A549 (cell line): ENCODE results near the gene FBXL7. TPM values are rescaled to one million over a fixed set of nuclear protein-coding genes. Genes with fewer than 3 reads are reported as not detected.

Experiments
- ATAC-seq, 2 experiments: fragments of 200-7000 bp in 1 of 2; fragments of >200 bp in 1 of 2; cut with Nextera tagmentation in 1 of 2; cut with Tn5 transposase in 1 of 2; 3 replicates each; pipeline versions ENCODE4 v1.8.0 to v1.9.1; 2018 to 2020; ENCODE audit warnings: mild to moderate bottlenecking in 1 of 2, moderate library complexity in 1 of 2
- CTCF ChIA-PET: fragments of 300-600 bp; sonication (Branson Sonifier 250); formaldehyde crosslinking; extraction: SDS; loops from one replicate; lab custom pipeline; 2021; ENCODE audit warnings: antibody characterized with exemption, inconsistent platforms; lab: Yijun Ruan, JAX
- POLR2A ChIA-PET: fragments of 350-600 bp; formaldehyde crosslinking; extraction: SDS; loops from one replicate; lab custom pipeline; 2021; ENCODE audit warnings: antibody characterized with exemption, inconsistent platforms; lab: Yijun Ruan, JAX
- DNase-seq, 2 experiments: peaks; one replicate each; pipeline versions ENCODE4 v3.0.0 to v3.0.0-alpha.2; 2011 to 2016; ENCODE audit warnings: low read depth in 1 of 2, low spot score in 1 of 2
- FAIRE-seq: peaks from 2 replicates; lab custom pipeline; 2011; peaks lifted over from hg19 to GRCh38; lab: Jason Lieb, UNC
- H3K27ac ChIP-seq, 2 experiments: fragments of >200 bp; sonication (Bioruptor Twin); formaldehyde crosslinking; 3 replicates each; pipeline ENCODE4 v1.5.1; 2016 to 2017
- H3K4me1 ChIP-seq: fragments of >200 bp; sonication (Bioruptor Twin); formaldehyde crosslinking; 3 replicates; pipeline ENCODE4 v1.6.1; 2016
- H3K4me2 ChIP-seq: fragments of >200 bp; sonication (Bioruptor Twin); formaldehyde crosslinking; 3 replicates; pipeline ENCODE4 v1.6.1; 2016
- H3K4me3 ChIP-seq: fragments of >200 bp; sonication (Bioruptor Twin); formaldehyde crosslinking; 3 replicates; pipeline ENCODE4 v1.5.1; 2016
- H3K9me3 ChIP-seq: fragments of >200 bp; sonication (Bioruptor Twin); formaldehyde crosslinking; 3 replicates; pipeline ENCODE4 v1.6.1; 2016
- CEBPB ChIP-seq, 2 experiments: fragments of >200 bp in 1 of 2; sonication (Bioruptor Twin) in 1 of 2; formaldehyde crosslinking in 1 of 2; IDR thresholded peaks; 2 replicates each; pipeline ENCODE4 v1.6.1; 2012 to 2016
- CHD2 ChIP-seq: fragments of 150-350 bp; IDR thresholded peaks from 2 replicates; pipeline ENCODE4 v1.6.1; 2014; ENCODE audit warnings: low read length; ENCODE audit not compliant: partially characterized antibody
- ESRRA ChIP-seq: fragments of 150-350 bp; IDR thresholded peaks from 2 replicates; pipeline ENCODE4 v1.6.1; 2014; ENCODE audit warnings: mild to moderate bottlenecking, low read length, borderline replicate concordance
- HOXB13 ChIP-seq: fragments of 250-450 bp; sonication (Bioruptor Pico); IDR thresholded peaks from 2 replicates; pipeline ENCODE4 v1.5.0; 2020; ENCODE audit warnings: low read depth, mild to moderate bottlenecking, moderate library complexity
- HOXB5 ChIP-seq: fragments of 250-450 bp; sonication (Bioruptor Pico); IDR thresholded peaks from 2 replicates; pipeline ENCODE4 v1.5.0; 2020; ENCODE audit warnings: mild to moderate bottlenecking, moderate library complexity
- KDM1A ChIP-seq: fragments of 200-600 bp; sonication (generic); IDR thresholded peaks from 2 replicates; pipeline ENCODE4 v1.6.1; 2016; ENCODE audit warnings: low read depth, mild to moderate bottlenecking
- MAFK ChIP-seq: fragments of 450-650 bp; IDR thresholded peaks from 2 replicates; pipeline ENCODE4 v1.6.1; 2014; ENCODE audit not compliant: partially characterized antibody
- MAZ ChIP-seq: fragments of 150-350 bp; IDR thresholded peaks from 2 replicates; pipeline ENCODE4 v1.6.1; 2014; ENCODE audit warnings: antibody characterized with exemption, low read depth, low read length, borderline replicate concordance
- NR3C1 ChIP-seq: fragments of >200 bp; sonication (Bioruptor Twin); formaldehyde crosslinking; IDR thresholded peaks from 3 replicates; pipeline ENCODE4 v1.6.1; 2017
- RAD21 ChIP-seq, 2 experiments: fragments of >200 bp in 1 of 2; sonication (Bioruptor Twin) in 1 of 2; formaldehyde crosslinking in 1 of 2; IDR thresholded peaks in 1 of 2; conservative IDR thresholded peaks in 1 of 2; 2 replicates in 1 of 2; 3 replicates in 1 of 2; pipeline ENCODE4 v1.6.1; 2012 to 2018; ENCODE audit warnings: inconsistent platforms in 1 of 2
- RFX5 ChIP-seq: fragments of 450-650 bp; IDR thresholded peaks from 2 replicates; pipeline ENCODE4 v1.7.1; 2014; ENCODE audit warnings: antibody characterized with exemption, mild to moderate bottlenecking, moderate library complexity
- RNF2 ChIP-seq: fragments of 200-600 bp; sonication (generic); IDR thresholded peaks from 2 replicates; pipeline ENCODE4 v1.6.1; 2016; ENCODE audit warnings: low read depth, mild to moderate bottlenecking, antibody characterized with exemption, moderate library complexity, borderline replicate concordance
- ZNF302 ChIP-seq: fragments of 250-450 bp; sonication (Bioruptor Pico); IDR thresholded peaks from 2 replicates; pipeline ENCODE4 v1.9.0; 2021; ENCODE audit warnings: inconsistent platforms, mild to moderate bottlenecking, moderate library complexity
- WGBS: methylation state at CpG from one replicate; pipeline ENCODE4 v1.1.6; 2017; ENCODE audit errors: missing lambda C conversion rate; 5-methylcytosine and 5-hydroxymethylcytosine counted together
- polyA plus RNA-seq, 4 experiments: library from polyadenylated mRNA; depleted of rRNA in 3 of 4; stranded (reverse); fragments of >200 nt; fragmentation: RNase III in 1 of 4; extraction: RNeasy Plus Mini Kit Qiagen cat#74134 plus additional on column Dnase treatment in 1 of 4; gene quantifications; 2 replicates in 3 of 4; 3 replicates in 1 of 4; pipeline ENCODE4 v1.2.3, GENCODE V29; 2011 to 2017
- TF ChIP-seq, protein P1 (sequence below): fragments of >200 bp; sonication (Bioruptor Twin); formaldehyde crosslinking; IDR thresholded peaks from 3 replicates; pipeline ENCODE4 v1.5.1; 2016
- TF ChIP-seq, protein P2 (sequence below): fragments of >200 bp; sonication (Bioruptor Twin); formaldehyde crosslinking; IDR thresholded peaks from 2 replicates; pipeline ENCODE4 v1.6.1; 2016
- TF ChIP-seq, protein P3 (sequence below): IDR thresholded peaks from 2 replicates; pipeline ENCODE4 v1.6.1; 2012; ENCODE audit warnings: low read depth, borderline replicate concordance

Gene FBXL7
- polyA plus RNA-seq, 2 of the 4 experiments (the other 2 are of a cell fraction), result 0.90 to 1.7 TPM

DNA sequence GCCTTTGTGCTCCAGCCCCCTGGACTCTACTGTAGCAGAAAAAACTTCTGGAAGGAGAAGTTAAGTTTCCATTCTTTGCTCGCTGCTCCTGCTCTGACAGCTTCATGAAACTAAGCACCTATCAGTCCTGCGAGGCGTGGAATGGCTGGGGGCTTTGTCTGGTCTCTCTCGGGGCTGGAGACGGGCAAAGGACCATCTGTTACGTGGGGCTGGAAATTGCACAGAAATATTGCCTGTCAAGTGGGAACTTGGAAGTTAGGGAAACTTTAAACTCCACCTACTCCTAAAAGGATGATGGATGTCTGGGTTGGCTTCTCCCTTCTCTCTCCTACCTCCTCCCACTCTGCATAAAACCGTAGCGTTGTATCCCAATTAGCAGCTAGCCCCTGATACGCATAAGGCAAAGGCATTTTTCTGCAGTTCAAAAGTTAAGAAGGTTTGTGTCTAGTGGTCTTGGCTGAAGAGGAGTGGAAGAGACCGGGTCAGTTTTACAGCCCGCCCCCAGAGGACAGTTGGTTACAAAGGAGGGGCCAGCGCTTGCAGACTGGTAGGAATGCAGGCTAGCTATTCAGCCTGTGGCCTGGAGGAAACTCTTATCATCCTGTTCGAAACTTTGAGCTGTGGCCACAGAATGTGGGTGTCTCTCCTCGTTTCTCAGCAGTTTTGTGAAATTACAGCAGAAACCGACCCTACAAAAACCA, 1.3 kb downstream of the FBXL7 start:
- ChIA-PET CTCF (no interaction called here), POLR2A (no interaction called here)
- Histone ChIP-seq H3K4me2 (peak overlapping the region; percentile 98), H3K9me3 (no peaks in the 10 kb centered on the region), H3K27ac (no peak overlapping the region), H3K4me1 (peaks cover 6% of the 10 kb centered on the region; the same call in 2 of the 3 replicates), H3K4me3 (peak overlapping the region; percentile 79)
- TF ChIP-seq CHD2 (no peak), HOXB5 (CRISPR knock-in tag) (0 out of 2 replicates have a peak, but pooled peaks have one; percentile 52)
- DNase-seq (peak; percentile 13 to 41), ATAC-seq (peak; percentile 78 to 86), FAIRE-seq (no peak)
- WGBS, result 24% methylated on average over 15 of the region's 15 CpGs

DNA sequence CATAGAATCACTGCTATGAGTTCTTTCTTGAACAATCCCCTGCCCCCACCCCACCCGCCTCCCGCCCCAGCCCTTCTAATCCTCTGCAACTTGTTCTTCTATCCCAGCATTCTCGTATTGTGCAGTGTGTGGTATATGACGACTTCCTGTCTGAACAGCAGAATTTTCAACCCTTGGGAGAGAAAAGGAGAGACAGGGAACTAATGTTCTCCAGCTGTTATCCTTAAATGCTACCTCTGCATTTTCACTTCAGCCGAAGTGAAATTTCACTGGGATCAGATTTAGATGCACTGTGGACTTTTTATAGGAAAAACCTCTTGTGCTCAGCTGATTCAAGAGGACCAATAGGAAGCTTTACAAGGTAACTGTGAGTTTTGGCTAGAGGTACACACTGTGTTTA, 2.2 kb downstream of the FBXL7 start:
- POLR2A ChIA-PET, result no interaction called here
- ATAC-seq (no peak), DNase-seq (no peak)
- no peak overlapping the region for H3K27ac ChIP-seq
- WGBS, result 35% methylated on average over 5 of the region's 5 CpGs
- no peaks in the 10 kb centered on the region for H3K9me3 ChIP-seq
- TF ChIP-seq MAFK (peak; percentile 8), ESRRA (no peak)
- TF ChIP-seq, all 56 proteins: peak for 1
- peaks cover 6% of the 10 kb centered on the region; the same call in 2 of the 3 replicates for H3K4me1 ChIP-seq
- H3K4me3 ChIP-seq, result no peak overlapping the region
- CTCF ChIA-PET, result no interaction called here
- FAIRE-seq, result no peak
- H3K4me2 ChIP-seq, result peak overlapping the region; percentile 98; the same call in 1 of the 3 replicates

DNA sequence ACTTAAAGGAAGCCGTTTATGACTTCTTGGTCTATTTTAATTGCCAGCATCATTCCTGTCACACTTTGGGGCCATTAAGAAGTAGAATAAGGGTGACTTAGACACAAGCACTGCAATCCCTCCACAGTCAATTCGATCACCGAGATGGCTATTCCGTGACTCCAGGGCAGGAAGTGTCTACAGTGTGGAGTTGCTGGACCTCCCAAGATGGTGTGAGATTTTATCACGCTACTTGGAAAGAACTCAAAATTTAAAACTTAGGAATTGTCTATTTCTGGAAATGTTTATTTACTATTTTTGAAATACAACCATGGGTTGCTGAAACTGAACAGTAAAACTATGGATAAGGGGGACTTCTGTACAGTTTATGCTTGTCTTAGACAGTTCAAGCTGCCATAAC, 6.2 kb downstream of the FBXL7 start:
- WGBS, result 40% methylated on average over 5 of the region's 5 CpGs
- no peak overlapping the region for H3K27ac ChIP-seq
- CTCF ChIA-PET, result no interaction called here
- H3K4me1 ChIP-seq, result no peaks in the 10 kb centered on the region
- POLR2A ChIA-PET, result no interaction called here
- DNase-seq, result no peak
- TF ChIP-seq RAD21 (conservative IDR thresholded peaks at IDR 0.05 in 1 of 2, IDR thresholded peaks at IDR 0.05 in 1 of 2), result no peak
- TF ChIP-seq HOXB13 (CRISPR knock-in tag), result no peak
- no peak for TF ChIP-seq MAZ
- TF ChIP-seq, protein P1, sequence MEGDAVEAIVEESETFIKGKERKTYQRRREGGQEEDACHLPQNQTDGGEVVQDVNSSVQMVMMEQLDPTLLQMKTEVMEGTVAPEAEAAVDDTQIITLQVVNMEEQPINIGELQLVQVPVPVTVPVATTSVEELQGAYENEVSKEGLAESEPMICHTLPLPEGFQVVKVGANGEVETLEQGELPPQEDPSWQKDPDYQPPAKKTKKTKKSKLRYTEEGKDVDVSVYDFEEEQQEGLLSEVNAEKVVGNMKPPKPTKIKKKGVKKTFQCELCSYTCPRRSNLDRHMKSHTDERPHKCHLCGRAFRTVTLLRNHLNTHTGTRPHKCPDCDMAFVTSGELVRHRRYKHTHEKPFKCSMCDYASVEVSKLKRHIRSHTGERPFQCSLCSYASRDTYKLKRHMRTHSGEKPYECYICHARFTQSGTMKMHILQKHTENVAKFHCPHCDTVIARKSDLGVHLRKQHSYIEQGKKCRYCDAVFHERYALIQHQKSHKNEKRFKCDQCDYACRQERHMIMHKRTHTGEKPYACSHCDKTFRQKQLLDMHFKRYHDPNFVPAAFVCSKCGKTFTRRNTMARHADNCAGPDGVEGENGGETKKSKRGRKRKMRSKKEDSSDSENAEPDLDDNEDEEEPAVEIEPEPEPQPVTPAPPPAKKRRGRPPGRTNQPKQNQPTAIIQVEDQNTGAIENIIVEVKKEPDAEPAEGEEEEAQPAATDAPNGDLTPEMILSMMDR, result no peak
- TF ChIP-seq, protein P2, sequence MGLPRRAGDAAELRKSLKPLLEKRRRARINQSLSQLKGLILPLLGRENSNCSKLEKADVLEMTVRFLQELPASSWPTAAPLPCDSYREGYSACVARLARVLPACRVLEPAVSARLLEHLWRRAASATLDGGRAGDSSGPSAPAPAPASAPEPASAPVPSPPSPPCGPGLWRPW, result no peak
- TF ChIP-seq ZNF302 (CRISPR knock-in tag), result no peak
- TF ChIP-seq, protein P3, sequence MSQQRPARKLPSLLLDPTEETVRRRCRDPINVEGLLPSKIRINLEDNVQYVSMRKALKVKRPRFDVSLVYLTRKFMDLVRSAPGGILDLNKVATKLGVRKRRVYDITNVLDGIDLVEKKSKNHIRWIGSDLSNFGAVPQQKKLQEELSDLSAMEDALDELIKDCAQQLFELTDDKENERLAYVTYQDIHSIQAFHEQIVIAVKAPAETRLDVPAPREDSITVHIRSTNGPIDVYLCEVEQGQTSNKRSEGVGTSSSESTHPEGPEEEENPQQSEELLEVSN, result no peak
- no peak for TF ChIP-seq RNF2
- TF ChIP-seq MAFK, result no peak
- no peak for TF ChIP-seq NR3C1
- no peak for TF ChIP-seq HOXB5 (CRISPR knock-in tag)
- TF ChIP-seq CEBPB (IDR thresholded peaks at IDR 0.05), result no peak
- no peak overlapping the region for H3K4me3 ChIP-seq
- no peaks in the 10 kb centered on the region for H3K9me3 ChIP-seq
- no peak overlapping the region for H3K4me2 ChIP-seq
- ATAC-seq, result no peak
- FAIRE-seq, result no peak

DNA sequence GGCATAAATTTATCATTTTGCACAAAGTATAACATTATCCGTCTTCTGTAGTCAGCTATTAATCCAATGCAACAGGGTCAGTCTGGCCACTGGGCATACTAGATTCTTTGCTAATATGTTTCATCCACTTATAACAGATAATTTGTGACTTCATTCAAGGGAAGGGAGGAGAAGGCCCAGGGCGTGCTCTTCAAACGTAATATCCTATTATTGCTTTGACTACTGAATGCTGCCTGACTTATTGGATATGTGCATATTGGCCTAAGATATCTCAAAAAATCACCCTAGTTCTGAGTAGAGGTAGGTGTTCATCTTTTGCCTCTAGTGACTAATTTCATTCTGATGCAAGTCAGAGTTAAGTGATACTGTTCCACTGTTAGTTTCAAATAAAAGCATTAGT, 6.9 kb downstream of the FBXL7 start:
- Histone ChIP-seq H3K4me1 (no peaks in the 10 kb centered on the region), H3K9me3 (no peaks in the 10 kb centered on the region), H3K4me2 (no peak overlapping the region), H3K4me3 (no peak overlapping the region), H3K27ac (no peak overlapping the region)
- CTCF ChIA-PET, result no interaction called here
- WGBS, result 47% methylated on average over 3 of the region's 3 CpGs
- ATAC-seq (no peak), FAIRE-seq (no peak), DNase-seq (no peak)
- POLR2A ChIA-PET, result no interaction called here
- TF ChIP-seq RAD21 (conservative IDR thresholded peaks at IDR 0.05 in 1 of 2, IDR thresholded peaks at IDR 0.05 in 1 of 2), result no peak
- TF ChIP-seq RNF2, result no peak
- TF ChIP-seq KDM1A, result no peak
- TF ChIP-seq RFX5, result no peak
